ENCODE results near the gene MARCHF11.
A peak's percentile ranks its signal among the peaks of the same experiment; 100 is the strongest.

The MARCHF11 gene

GRCh38 chr5:16179511-16179935 lies at the start of gene MARCHF11:
Gene MARCHF11 (minus strand): TSS chr5:16179791. CDS start chr5:16179575, 216 bp downstream.
- H3K27ac ChIP-seq (ENCODE audit: low read depth, low read length): no peak within 1 kb of the TSS
- peak within 1 kb of the TSS; percentile 72 for H3K4me3 ChIP-seq (ENCODE audit: low read depth, low read length)
- H3K27me3 ChIP-seq (ENCODE audit: control insufficient read depth, insufficient read depth, low read length): peaks cover 57% of the 10 kb centered on the region
- no peaks in the 10 kb centered on the region; the same call in 1 of the 2 replicates for H3K4me1 ChIP-seq (ENCODE audit: control insufficient read depth, insufficient read depth, low read length)
- no peaks in the 10 kb centered on the region for H3K9me3 ChIP-seq (ENCODE audit: control insufficient read depth, insufficient read depth, low read depth, low read length)
- no peaks in the 10 kb centered on the region for H3K36me3 ChIP-seq (ENCODE audit: control insufficient read depth, insufficient read depth, low read length)
- no peak within 1 kb of the TSS for H3K9ac ChIP-seq (ENCODE audit: low read length)

- no peaks in the 10 kb centered on the region for H3K9me3 ChIP-seq (ENCODE audit: control insufficient read depth, insufficient read depth, low read depth, low read length)
- H3K27me3 ChIP-seq (ENCODE audit: control insufficient read depth, insufficient read depth, low read length): no peaks in the 10 kb centered on the region
- H3K36me3 ChIP-seq (ENCODE audit: control insufficient read depth, insufficient read depth, low read length): no peaks in the 10 kb centered on the region
- H3K9ac ChIP-seq (ENCODE audit: low read length): no peak overlapping the region
- peaks cover 3% of the 10 kb centered on the region; the same call in 1 of the 2 replicates for H3K4me1 ChIP-seq (ENCODE audit: control insufficient read depth, insufficient read depth, low read length)
- no peak overlapping the region for H3K27ac ChIP-seq (ENCODE audit: low read depth, low read length)
- H3K4me3 ChIP-seq (ENCODE audit: low read depth, low read length): no peak overlapping the region
Measured at GRCh38 chr5:16225927-16226326, 46.3 kb upstream of the MARCHF11 start.

- H3K27me3 ChIP-seq (ENCODE audit: control insufficient read depth, insufficient read depth, low read length): no peaks in the 10 kb centered on the region
- H3K9me3 ChIP-seq (ENCODE audit: control insufficient read depth, insufficient read depth, low read depth, low read length): peaks cover 10% of the 10 kb centered on the region
- H3K36me3 ChIP-seq (ENCODE audit: control insufficient read depth, insufficient read depth, low read length): no peaks in the 10 kb centered on the region
- H3K4me3 ChIP-seq (ENCODE audit: low read depth, low read length): no peak overlapping the region
- peaks cover 4% of the 10 kb centered on the region for H3K4me1 ChIP-seq (ENCODE audit: control insufficient read depth, insufficient read depth, low read length)
- H3K9ac ChIP-seq (ENCODE audit: low read length): no peak overlapping the region
- H3K27ac ChIP-seq (ENCODE audit: low read depth, low read length): no peak overlapping the region
Measured at GRCh38 chr5:16192311-16192710, 12.7 kb upstream of the MARCHF11 start.

- H3K9me3 ChIP-seq (ENCODE audit: control insufficient read depth, insufficient read depth, low read depth, low read length): no peaks in the 10 kb centered on the region
- peak overlapping the region; percentile 72 for H3K4me3 ChIP-seq (ENCODE audit: low read depth, low read length)
- H3K9ac ChIP-seq (ENCODE audit: low read length): no peak overlapping the region
- no peak overlapping the region for H3K27ac ChIP-seq (ENCODE audit: low read depth, low read length)
- H3K27me3 ChIP-seq (ENCODE audit: control insufficient read depth, insufficient read depth, low read length): peaks cover 59% of the 10 kb centered on the region
- no peaks in the 10 kb centered on the region; the same call in 1 of the 2 replicates for H3K4me1 ChIP-seq (ENCODE audit: control insufficient read depth, insufficient read depth, low read length)
- H3K36me3 ChIP-seq (ENCODE audit: control insufficient read depth, insufficient read depth, low read length): no peaks in the 10 kb centered on the region
Measured at GRCh38 chr5:16180789-16181082, 1.1 kb upstream of the MARCHF11 start.

GRCh38 chr5:16179936-16180788 lies 571 bp upstream of the MARCHF11 start:
- Histone ChIP-seq H3K9ac (ENCODE audit: low read length) (no peak overlapping the region), H3K4me3 (ENCODE audit: low read depth, low read length) (peak overlapping the region; percentile 72), H3K4me1 (ENCODE audit: control insufficient read depth, insufficient read depth, low read length) (no peaks in the 10 kb centered on the region; the same call in 1 of the 2 replicates), H3K9me3 (ENCODE audit: control insufficient read depth, insufficient read depth, low read depth, low read length) (no peaks in the 10 kb centered on the region), H3K36me3 (ENCODE audit: control insufficient read depth, insufficient read depth, low read length) (no peaks in the 10 kb centered on the region), H3K27me3 (ENCODE audit: control insufficient read depth, insufficient read depth, low read length) (peaks cover 58% of the 10 kb centered on the region), H3K27ac (ENCODE audit: low read depth, low read length) (no peak overlapping the region)

GRCh38 chr5:16178745-16179372 lies 732 bp downstream of the MARCHF11 start:
- Histone ChIP-seq H3K27ac (ENCODE audit: low read depth, low read length) (no peak overlapping the region), H3K9ac (ENCODE audit: low read length) (no peak overlapping the region), H3K4me1 (ENCODE audit: control insufficient read depth, insufficient read depth, low read length) (no peaks in the 10 kb centered on the region; the same call in 1 of the 2 replicates), H3K4me3 (ENCODE audit: low read depth, low read length) (peak overlapping the region; percentile 72), H3K36me3 (ENCODE audit: control insufficient read depth, insufficient read depth, low read length) (no peaks in the 10 kb centered on the region), H3K27me3 (ENCODE audit: control insufficient read depth, insufficient read depth, low read length) (peaks cover 51% of the 10 kb centered on the region), H3K9me3 (ENCODE audit: control insufficient read depth, insufficient read depth, low read depth, low read length) (no peaks in the 10 kb centered on the region)

GRCh38 chr5:16169550-16169949 lies 10.0 kb downstream of the MARCHF11 start:
- Histone ChIP-seq H3K36me3 (ENCODE audit: control insufficient read depth, insufficient read depth, low read length) (no peaks in the 10 kb centered on the region), H3K27me3 (ENCODE audit: control insufficient read depth, insufficient read depth, low read length) (no peaks in the 10 kb centered on the region), H3K9ac (ENCODE audit: low read length) (no peak overlapping the region), H3K9me3 (ENCODE audit: control insufficient read depth, insufficient read depth, low read depth, low read length) (no peaks in the 10 kb centered on the region), H3K27ac (ENCODE audit: low read depth, low read length) (no peak overlapping the region), H3K4me3 (ENCODE audit: low read depth, low read length) (no peak overlapping the region), H3K4me1 (ENCODE audit: control insufficient read depth, insufficient read depth, low read length) (no peaks in the 10 kb centered on the region)

GRCh38 chr5:16160706-16161105 lies 18.9 kb downstream of the MARCHF11 start:
- Histone ChIP-seq H3K9me3 (ENCODE audit: control insufficient read depth, insufficient read depth, low read depth, low read length) (no peaks in the 10 kb centered on the region), H3K27ac (ENCODE audit: low read depth, low read length) (no peak overlapping the region), H3K4me3 (ENCODE audit: low read depth, low read length) (no peak overlapping the region), H3K4me1 (ENCODE audit: control insufficient read depth, insufficient read depth, low read length) (no peaks in the 10 kb centered on the region), H3K36me3 (ENCODE audit: control insufficient read depth, insufficient read depth, low read length) (no peaks in the 10 kb centered on the region), H3K9ac (ENCODE audit: low read length) (no peak overlapping the region), H3K27me3 (ENCODE audit: control insufficient read depth, insufficient read depth, low read length) (no peaks in the 10 kb centered on the region)

- Histone ChIP-seq H3K4me3 (ENCODE audit: low read depth, low read length) (no peak overlapping the region), H3K27me3 (ENCODE audit: control insufficient read depth, insufficient read depth, low read length) (no peaks in the 10 kb centered on the region), H3K9me3 (ENCODE audit: control insufficient read depth, insufficient read depth, low read depth, low read length) (no peaks in the 10 kb centered on the region), H3K4me1 (ENCODE audit: control insufficient read depth, insufficient read depth, low read length) (no peaks in the 10 kb centered on the region), H3K36me3 (ENCODE audit: control insufficient read depth, insufficient read depth, low read length) (no peaks in the 10 kb centered on the region), H3K9ac (ENCODE audit: low read length) (no peak overlapping the region), H3K27ac (ENCODE audit: low read depth, low read length) (no peak overlapping the region)
Measured at GRCh38 chr5:16159636-16160035, 20.0 kb downstream of the MARCHF11 start.

- H3K27ac ChIP-seq (ENCODE audit: low read depth, low read length): no peak overlapping the region
- no peaks in the 10 kb centered on the region for H3K36me3 ChIP-seq (ENCODE audit: control insufficient read depth, insufficient read depth, low read length)
- H3K9ac ChIP-seq (ENCODE audit: low read length): no peak overlapping the region
- H3K9me3 ChIP-seq (ENCODE audit: control insufficient read depth, insufficient read depth, low read depth, low read length): no peaks in the 10 kb centered on the region
- H3K4me1 ChIP-seq (ENCODE audit: control insufficient read depth, insufficient read depth, low read length): no peaks in the 10 kb centered on the region
- H3K27me3 ChIP-seq (ENCODE audit: control insufficient read depth, insufficient read depth, low read length): no peaks in the 10 kb centered on the region
- no peak overlapping the region for H3K4me3 ChIP-seq (ENCODE audit: low read depth, low read length)
Measured at GRCh38 chr5:16156152-16156551, 23.4 kb downstream of the MARCHF11 start.

Data from HUES6 (cell line).